Raji (cell line): Measurements from ENCODE around the gene CD22.
A peak's percentile ranks its signal among the peaks of the same experiment; 100 is the strongest.

ENCODE experiments used
- POLR2A ChIP-seq: IDR thresholded peaks from 2 replicates; pipeline ENCODE4 v1.6.1; 2011; ENCODE audit warnings: low read depth, low read length, control low read depth; ENCODE audit not compliant: insufficient read depth

The CD22 gene

DNA sequence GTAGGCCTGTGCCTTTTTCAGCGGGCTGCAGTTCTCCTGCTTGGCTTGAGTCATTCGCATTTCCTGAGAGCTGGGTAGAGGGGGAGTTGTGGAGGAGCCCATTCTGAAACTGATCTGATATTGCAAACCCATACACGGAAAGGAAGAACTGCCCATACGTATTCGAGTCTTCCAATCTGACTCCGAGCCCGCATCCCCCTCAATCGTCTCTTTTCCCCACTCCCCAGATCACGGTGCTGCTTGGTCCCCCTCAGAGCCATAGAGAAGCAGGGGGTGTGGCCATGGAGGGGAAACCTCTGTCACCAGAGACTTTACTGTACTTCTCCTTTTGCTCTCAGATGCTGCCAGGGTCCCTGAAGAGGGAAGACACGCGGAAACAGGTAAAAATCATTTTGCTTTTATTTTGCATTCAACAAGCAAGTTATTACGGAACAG, at the start of gene CD22:
Gene CD22, plus strand, starts transcription at position 337 of the 435 bp plus-strand sequence. CDS start 2,854 bp downstream, outside the sequence.
- peak; percentile 96 for TF ChIP-seq POLR2A

DNA sequence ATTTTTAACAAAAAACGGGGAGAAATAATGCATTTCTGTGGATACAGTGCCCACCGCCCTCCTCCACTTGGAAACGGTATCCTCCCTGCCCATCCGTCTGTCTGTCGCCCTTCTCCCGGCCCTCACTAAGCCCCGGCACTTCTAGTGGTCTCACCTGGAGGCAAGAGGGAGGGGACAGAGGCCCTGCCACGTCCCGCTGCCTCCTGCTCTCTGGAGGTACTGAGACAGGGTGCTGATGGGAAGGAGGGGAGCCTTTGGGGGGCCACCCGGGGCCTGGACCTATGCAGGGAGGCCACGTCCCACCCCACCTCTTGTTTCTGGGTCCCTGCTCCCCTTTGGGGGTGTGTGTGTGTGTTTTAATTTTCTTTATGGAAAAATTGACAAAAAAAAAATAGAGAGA, 49.6 kb upstream of the CD22 start:
- no peak for TF ChIP-seq POLR2A

GRCh38 chr19:35279985-35280821, 48.8 kb upstream of the CD22 start:
- no peak; the same call in 1 of the 2 replicates for TF ChIP-seq POLR2A

DNA sequence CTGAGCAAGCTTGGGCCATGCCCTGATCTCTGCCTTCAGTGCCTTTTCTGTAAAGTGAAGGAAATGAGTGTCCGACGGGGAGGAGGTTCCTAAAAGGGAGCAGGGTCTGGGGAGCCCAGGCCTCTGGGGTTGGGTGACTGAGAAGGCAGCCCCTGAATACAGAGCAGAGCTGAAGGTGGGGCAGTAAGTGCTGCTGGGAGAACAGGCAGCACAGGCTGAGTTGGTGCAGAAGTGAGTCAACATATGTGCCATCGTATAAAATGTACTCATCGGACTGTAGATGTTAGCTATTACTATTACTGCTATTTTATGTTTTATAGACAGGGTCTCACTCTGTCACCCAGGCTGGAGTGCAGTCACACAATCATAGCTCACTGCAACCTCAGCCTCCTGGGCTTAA, 47.7 kb upstream of the CD22 start:
- TF ChIP-seq POLR2A = no peak

GRCh38 chr19:35284153-35285094, 44.6 kb upstream of the CD22 start:
- no peak for TF ChIP-seq POLR2A

DNA sequence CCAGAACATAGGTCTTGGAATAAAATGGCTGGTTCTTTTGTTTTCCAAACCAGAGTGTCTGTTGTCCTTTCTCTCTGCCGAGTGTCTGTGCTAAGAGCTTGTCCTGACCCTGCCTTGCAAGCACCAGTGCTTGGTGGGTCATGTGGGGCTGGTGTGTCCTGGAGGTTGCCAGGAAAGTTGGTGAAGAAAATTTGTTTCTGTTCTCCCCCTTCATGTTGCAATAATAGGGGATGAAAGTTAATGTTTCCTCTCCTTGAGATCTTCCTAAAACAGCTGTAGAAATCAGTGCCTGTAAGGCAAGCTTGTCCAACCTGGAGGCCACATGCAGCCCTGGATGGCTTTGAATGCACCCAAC, 43.9 kb upstream of the CD22 start:
- TF ChIP-seq POLR2A = no peak

DNA sequence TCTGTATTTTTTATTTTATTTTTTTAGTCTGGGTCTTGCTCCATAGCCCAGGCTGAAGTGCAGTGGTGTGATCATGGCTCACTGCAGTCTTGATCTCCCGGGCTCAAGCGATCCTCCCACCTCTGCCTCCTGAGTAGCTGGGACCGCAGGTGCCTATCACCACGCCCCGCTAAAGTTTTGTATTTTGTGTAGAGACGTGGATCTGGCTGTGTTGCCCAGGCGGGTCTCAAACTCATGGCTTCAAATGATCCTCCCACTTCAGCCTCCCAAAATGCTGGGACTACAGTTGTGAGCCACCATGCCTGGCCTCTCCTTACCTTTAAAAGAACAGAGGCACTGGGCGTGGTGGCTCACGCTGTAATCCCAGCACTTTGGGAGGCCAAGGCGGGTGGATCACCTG, 41.3 kb upstream of the CD22 start:
- TF ChIP-seq POLR2A = no peak

DNA sequence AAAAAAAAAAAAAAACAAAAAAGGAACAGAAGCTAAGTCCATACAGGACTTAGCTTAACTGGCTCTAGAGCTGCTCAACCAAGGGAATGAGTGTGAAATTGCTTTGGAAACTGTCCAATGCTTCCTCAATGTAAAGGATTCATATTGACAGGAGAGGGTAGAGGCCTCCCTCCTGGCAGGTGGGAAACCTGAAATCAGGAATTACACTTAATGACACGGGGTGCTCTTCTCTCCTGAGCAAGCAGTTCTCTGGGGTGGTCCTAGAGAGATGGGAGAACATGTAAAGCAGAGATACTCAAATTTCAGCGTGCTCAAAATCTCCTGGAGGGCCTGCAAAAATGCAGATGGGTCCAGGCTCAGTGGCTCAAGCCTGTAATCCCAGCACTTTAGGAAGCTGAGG, 40.7 kb upstream of the CD22 start:
- no peak for TF ChIP-seq POLR2A

- TF ChIP-seq POLR2A = no peak
Measured at GRCh38 chr19:35288906-35289305, 40.1 kb upstream of the CD22 start.

GRCh38 chr19:35290381-35291127, 38.4 kb upstream of the CD22 start:
- TF ChIP-seq POLR2A = no peak

DNA sequence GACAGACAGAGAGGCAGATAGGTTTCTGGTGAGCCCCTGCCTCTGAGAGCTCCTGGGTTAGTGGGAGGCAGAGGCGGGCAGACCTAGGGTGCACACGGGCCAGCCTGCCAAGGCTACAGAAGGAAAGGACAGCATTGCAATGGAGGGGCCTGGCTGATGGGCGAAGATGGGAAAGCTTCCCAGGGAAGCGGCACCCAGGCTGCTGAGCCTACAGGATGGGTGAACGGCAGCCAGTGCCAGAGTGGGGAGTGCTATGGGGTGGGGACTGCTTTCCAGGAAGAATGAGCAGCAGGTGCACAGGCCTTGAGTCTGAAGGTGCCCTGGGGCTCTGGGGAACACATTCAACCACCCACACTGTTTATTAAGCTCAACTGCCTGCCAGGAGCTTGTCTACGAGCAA, 37.7 kb upstream of the CD22 start:
- TF ChIP-seq POLR2A = no peak

- TF ChIP-seq POLR2A = no peak
Measured at GRCh38 chr19:35291916-35292315, 37.1 kb upstream of the CD22 start, which contains the start of gene MAG. TSS of gene MAG (plus strand) at chr19:35292161. CDS start at chr19:35295409, 3,248 bp downstream.

- TF ChIP-seq POLR2A = no peak
Measured at GRCh38 chr19:35292421-35293362, 36.3 kb upstream of the CD22 start.

- TF ChIP-seq POLR2A = no peak
Measured at GRCh38 chr19:35293363-35293739, 35.6 kb upstream of the CD22 start.

- TF ChIP-seq POLR2A = no peak
Measured at GRCh38 chr19:35293808-35294207, 35.2 kb upstream of the CD22 start.

GRCh38 chr19:35294328-35294727, 34.7 kb upstream of the CD22 start:
- TF ChIP-seq POLR2A = no peak
